Fibroblast of villous mesenchyme (primary cell): Measurements from ENCODE around the gene GPR39. TPM values are rescaled to one million over a fixed set of nuclear protein-coding genes. Genes with fewer than 3 reads are reported as not detected.

Experiments
- DNase-seq: peaks from one replicate; pipeline ENCODE4 v3.0.0-alpha.2; 2010; ENCODE audit warnings: low read depth
- H3K4me3 ChIP-seq: 2 replicates; pipeline ENCODE4 v1.5.1; 2011; ENCODE audit warnings: low read depth, mild to moderate bottlenecking, low read length
- CTCF ChIP-seq: IDR thresholded peaks from 2 replicates; pipeline ENCODE4 v1.5.1; 2012; ENCODE audit warnings: low read depth, mild to moderate bottlenecking, low read length; ENCODE audit not compliant: insufficient read depth
- total RNA-seq: library from RNA; depleted of rRNA; stranded (reverse); fragments of >200 nt; gene quantifications from 2 replicates; pipeline ENCODE4 v1.2.3, GENCODE V29; 2012

GPR39 gene
- total RNA-seq, 1 donor = 5.6 TPM

GRCh38 chr2:132426033-132426432 is 9.4 kb downstream of the GPR39 start:
- no peak overlapping the region for H3K4me3 ChIP-seq
- no peak for DNase-seq
- TF ChIP-seq CTCF = no peak

GRCh38 chr2:132426656-132427055 is 10.1 kb downstream of the GPR39 start:
- H3K4me3 ChIP-seq = no peak overlapping the region
- TF ChIP-seq CTCF = no peak
- no peak for DNase-seq

GRCh38 chr2:132429351-132429750 is 12.7 kb downstream of the GPR39 start:
- no peak overlapping the region for H3K4me3 ChIP-seq
- no peak for DNase-seq
- TF ChIP-seq CTCF = no peak

GRCh38 chr2:132429941-132430573 is 13.5 kb downstream of the GPR39 start:
- DNase-seq = no peak
- H3K4me3 ChIP-seq = no peak overlapping the region
- TF ChIP-seq CTCF = no peak

DNA sequence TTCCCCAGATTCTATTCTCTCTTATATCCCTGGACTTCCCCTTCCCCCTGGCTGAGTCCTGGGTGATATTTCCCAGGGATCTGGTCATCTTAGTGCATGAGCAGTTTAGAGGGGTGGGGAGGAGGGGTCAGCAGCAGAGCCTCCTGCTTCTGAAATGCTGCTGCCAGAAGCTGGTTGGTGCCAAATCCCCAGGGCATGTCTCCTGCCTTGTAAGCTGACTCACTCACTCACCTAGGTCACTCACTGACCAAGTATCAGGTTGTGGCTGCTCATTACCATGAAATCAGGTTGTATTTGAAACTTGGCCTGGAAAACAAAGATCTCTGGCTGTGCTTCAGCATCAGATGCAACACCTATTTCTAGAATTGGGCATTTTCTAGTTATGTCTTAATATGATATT is 14.3 kb downstream of the GPR39 start:
- DNase-seq = no peak
- no peak for TF ChIP-seq CTCF
- no peak overlapping the region for H3K4me3 ChIP-seq

DNA sequence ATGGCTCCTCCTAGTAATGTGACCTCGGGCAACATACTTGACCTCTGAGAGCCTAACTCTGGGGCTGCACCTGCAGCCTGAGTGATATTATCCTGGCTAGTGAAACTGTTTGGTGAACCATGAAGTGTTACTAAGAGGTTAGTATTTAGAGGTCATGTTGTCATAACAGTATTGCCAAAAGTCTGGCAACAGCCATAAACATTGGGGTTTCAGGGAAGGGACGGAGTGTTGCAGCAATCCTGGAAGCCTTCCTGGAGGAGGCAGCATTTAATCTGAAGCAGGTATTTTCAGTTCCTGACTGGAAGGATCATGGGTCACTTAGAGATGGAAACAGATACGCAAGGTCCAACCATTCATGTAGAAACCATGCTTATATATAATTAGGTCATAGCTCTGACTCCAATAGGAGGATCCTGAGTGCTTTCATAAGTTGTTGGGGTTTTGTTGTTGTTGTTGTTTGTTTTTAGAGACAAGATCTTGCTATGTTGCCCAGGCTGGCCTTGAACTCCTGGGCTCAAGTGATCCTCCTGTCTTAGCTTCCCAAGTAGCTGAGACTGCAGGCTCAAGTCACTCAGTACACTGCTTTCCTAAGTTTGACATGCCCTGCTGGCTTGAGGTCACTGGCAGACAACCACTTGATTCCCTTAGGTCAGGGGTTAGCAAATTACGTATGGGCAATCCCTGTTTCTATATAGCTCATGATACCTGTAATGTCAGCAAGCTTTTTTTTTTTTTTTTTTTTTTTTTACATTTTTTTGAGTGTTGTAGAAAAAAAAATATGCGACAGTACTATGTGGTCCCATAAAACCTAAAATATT is 21.5 kb downstream of the GPR39 start:
- TF ChIP-seq CTCF = no peak
- DNase-seq = no peak
- no peak overlapping the region for H3K4me3 ChIP-seq
